Astrocyte (in vitro differentiated cells and primary cell): ENCODE results near the gene TMEM63C.

Experiments used
- CTCF ChIP-seq: IDR thresholded peaks from 2 replicates; pipeline ENCODE4 v1.5.1; 2011; ENCODE audit warnings: low read depth, mild to moderate bottlenecking, inconsistent platforms, low read length, moderate library complexity; ENCODE audit not compliant: insufficient read depth
- EZH2 ChIP-seq: IDR thresholded peaks from 2 replicates; pipeline ENCODE4 v1.6.1; 2012; ENCODE audit warnings: mild to moderate bottlenecking, low read length, inconsistent platforms; ENCODE audit not compliant: insufficient read depth

GRCh38 chr14:77206261-77206824 is 24.7 kb downstream of the TMEM63C start:
- TF ChIP-seq CTCF (no peak), EZH2 (no peak)
